Measurements from ENCODE around the gene CATSPERE. TPM values are rescaled to one million over a fixed set of nuclear protein-coding genes. Genes with fewer than 3 reads are reported as not detected.

Gene CATSPERE, protein sequence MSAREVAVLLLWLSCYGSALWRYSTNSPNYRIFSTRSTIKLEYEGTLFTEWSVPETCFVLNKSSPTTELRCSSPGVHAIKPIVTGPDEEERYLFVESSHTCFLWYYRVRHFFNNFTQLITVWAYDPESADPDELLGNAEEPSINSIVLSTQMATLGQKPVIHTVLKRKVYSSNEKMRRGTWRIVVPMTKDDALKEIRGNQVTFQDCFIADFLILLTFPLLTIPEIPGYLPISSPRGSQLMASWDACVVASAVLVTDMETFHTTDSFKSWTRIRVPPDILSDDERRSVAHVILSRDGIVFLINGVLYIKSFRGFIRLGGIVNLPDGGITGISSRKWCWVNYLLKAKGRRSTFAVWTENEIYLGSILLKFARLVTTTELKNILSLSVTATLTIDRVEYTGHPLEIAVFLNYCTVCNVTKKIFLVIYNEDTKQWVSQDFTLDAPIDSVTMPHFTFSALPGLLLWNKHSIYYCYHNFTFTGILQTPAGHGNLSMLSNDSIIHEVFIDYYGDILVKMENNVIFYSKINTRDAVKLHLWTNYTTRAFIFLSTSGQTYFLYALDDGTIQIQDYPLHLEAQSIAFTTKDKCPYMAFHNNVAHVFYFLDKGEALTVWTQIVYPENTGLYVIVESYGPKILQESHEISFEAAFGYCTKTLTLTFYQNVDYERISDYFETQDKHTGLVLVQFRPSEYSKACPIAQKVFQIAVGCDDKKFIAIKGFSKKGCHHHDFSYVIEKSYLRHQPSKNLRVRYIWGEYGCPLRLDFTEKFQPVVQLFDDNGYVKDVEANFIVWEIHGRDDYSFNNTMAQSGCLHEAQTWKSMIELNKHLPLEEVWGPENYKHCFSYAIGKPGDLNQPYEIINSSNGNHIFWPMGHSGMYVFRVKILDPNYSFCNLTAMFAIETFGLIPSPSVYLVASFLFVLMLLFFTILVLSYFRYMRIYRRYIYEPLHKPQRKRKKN
- 1 to 10 TPM in 2 of 4 donors, under 1 TPM in 2; 0.82 to 5.3 (median 1.2) TPM for total RNA-seq

GRCh38 chr1:244461245-244462071 is at the start of gene CATSPERE:
Gene CATSPERE, plus strand, starts transcription at chr1:244461273. Its CDS starts 157 bp downstream, at chr1:244461430.
- TF ChIP-seq CTCF (IDR thresholded peaks at IDR 0.05; ENCODE audit: low read depth) = no peak

- no peak for TF ChIP-seq CTCF (IDR thresholded peaks at IDR 0.05; ENCODE audit: low read depth)
Measured at GRCh38 chr1:244412176-244412575, 48.9 kb upstream of the CATSPERE start.

GRCh38 chr1:244413736-244414135 is 47.3 kb upstream of the CATSPERE start:
- no peak for TF ChIP-seq CTCF (IDR thresholded peaks at IDR 0.05; ENCODE audit: low read depth)

DNA sequence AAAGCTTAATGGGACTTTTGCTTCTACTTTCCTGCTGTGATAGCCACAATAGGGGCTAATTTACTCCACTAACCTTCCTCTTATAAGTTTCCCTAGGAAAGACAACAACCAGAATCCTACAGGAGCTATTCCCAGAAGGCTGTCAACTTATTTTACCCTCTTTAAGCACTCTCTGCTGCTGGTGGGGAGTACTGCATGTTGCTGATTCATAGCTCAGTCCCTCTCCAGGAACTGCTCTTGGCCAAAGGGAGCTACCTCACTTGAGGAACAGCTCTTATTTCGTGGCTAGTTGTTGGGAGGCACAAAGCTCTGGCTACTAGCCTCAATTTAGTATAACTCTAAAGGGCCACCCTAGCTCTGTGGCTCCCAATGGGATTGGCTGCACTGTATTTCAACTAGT is 46.5 kb upstream of the CATSPERE start:
- no peak for TF ChIP-seq CTCF (IDR thresholded peaks at IDR 0.05; ENCODE audit: low read depth)

DNA sequence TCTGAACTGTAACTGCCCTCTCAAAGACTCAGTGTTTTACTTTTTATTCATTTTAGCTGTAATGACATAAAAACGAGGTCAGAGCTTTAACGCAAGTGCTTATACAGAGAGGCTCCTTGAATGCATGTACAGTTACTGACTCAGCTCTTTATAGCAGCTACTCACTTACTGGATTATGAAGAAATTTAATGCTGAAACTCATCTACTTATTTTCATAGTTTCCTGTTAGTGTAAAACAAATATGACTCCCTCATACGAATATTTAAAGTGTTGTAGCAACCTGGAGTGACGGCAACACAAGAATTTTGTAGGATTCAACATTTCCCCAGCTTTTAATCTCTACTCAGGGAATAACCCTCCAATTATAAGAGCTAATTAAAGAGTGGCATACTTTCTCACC is 42.0 kb upstream of the CATSPERE start:
- TF ChIP-seq CTCF (IDR thresholded peaks at IDR 0.05; ENCODE audit: low read depth) = no peak

DNA sequence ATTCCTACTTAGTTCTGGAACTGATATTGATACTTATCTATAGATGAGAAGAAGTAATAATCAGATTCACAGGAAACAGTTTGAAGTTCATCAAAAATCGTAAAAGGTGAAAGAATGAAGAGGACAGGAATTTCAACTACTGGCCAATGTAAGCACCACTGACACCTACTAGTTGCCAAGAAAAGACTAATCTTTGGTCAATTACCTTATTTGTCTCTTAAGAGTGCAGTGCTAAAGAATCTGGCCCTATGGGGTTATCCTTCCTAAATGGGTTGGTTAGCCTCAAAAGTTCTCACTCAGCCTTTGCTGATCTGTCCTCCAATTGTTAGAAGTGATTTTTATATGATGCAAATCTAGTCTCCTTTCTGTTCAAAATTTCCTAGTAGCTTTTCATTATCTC is 38.9 kb upstream of the CATSPERE start:
- TF ChIP-seq CTCF (IDR thresholded peaks at IDR 0.05; ENCODE audit: low read depth) = no peak
